Astrocyte of the spinal cord (primary cell): ENCODE results near the gene CRIP2.

Experiments used
- DNase-seq: peaks from one replicate; pipeline ENCODE4 v3.0.0; 2011; ENCODE audit warnings: low read depth, low spot score
- H3K4me3 ChIP-seq: 2 replicates; pipeline ENCODE4 v1.5.1; 2011; ENCODE audit warnings: low read depth, mild to moderate bottlenecking, low read length, moderate library complexity
- in situ Hi-C: cut with HindIII; loops from 2 replicates; pipeline ENCODE4 v1.10.0; 2017; ENCODE audit warnings: low sequenced_read_pairs
- TF ChIP-seq, protein P1 (sequence below): IDR thresholded peaks from 2 replicates; pipeline ENCODE4 v1.5.1; 2012; ENCODE audit warnings: low read depth, mild to moderate bottlenecking, low read length, inconsistent platforms

Gene CRIP2

GRCh38 chr14:105479431-105480158 is 5.0 kb downstream of the CRIP2 start:
- no peak overlapping the region for H3K4me3 ChIP-seq
- TF ChIP-seq, protein P1, sequence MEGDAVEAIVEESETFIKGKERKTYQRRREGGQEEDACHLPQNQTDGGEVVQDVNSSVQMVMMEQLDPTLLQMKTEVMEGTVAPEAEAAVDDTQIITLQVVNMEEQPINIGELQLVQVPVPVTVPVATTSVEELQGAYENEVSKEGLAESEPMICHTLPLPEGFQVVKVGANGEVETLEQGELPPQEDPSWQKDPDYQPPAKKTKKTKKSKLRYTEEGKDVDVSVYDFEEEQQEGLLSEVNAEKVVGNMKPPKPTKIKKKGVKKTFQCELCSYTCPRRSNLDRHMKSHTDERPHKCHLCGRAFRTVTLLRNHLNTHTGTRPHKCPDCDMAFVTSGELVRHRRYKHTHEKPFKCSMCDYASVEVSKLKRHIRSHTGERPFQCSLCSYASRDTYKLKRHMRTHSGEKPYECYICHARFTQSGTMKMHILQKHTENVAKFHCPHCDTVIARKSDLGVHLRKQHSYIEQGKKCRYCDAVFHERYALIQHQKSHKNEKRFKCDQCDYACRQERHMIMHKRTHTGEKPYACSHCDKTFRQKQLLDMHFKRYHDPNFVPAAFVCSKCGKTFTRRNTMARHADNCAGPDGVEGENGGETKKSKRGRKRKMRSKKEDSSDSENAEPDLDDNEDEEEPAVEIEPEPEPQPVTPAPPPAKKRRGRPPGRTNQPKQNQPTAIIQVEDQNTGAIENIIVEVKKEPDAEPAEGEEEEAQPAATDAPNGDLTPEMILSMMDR: no peak
- no peak for DNase-seq
- in situ Hi-C loops: no loop called here

GRCh38 chr14:105480199-105480746 is 5.7 kb downstream of the CRIP2 start:
- TF ChIP-seq, protein P1: no peak
- DNase-seq: no peak
- H3K4me3 ChIP-seq: no peak overlapping the region
- in situ Hi-C loops: no loop called here

- TF ChIP-seq, protein P1: peak; percentile 98
- peak; percentile 91 for DNase-seq
- in situ Hi-C loops: no loop called here
- H3K4me3 ChIP-seq: peak overlapping the region; percentile 17
Measured at GRCh38 chr14:105480807-105481801, 6.5 kb downstream of the CRIP2 start.

DNA sequence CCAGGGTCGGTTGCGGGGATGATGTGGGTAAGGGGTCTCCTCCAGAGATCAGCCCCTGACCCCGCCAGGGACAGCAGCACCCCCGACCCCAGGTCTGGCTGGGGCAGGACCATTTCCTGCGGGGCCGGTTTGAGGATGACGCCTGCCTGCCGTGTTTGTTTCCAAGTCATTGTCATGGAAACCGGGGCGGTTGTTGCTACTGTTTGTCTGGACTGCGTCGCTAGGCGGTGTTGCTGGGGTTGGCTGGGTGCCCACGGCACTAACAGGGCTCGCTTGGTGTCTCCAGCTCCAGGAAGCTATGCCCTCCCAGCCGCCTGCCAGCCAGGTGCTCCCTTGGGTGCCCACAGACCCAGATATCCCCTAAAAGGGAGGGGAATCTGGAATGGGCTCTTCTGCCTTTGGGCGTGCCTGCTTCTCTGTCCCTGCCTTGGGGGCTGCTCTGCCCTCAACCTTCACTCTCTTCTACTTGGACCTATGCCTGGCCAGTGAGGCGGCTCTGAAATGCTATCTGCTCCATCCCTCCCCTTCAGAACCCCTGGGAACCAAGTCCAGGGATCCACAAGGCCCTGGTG is 7.4 kb downstream of the CRIP2 start:
- in situ Hi-C loops: no loop called here
- TF ChIP-seq, protein P1: peak; percentile 30
- no peak overlapping the region for H3K4me3 ChIP-seq
- DNase-seq: peak; percentile 97

DNA sequence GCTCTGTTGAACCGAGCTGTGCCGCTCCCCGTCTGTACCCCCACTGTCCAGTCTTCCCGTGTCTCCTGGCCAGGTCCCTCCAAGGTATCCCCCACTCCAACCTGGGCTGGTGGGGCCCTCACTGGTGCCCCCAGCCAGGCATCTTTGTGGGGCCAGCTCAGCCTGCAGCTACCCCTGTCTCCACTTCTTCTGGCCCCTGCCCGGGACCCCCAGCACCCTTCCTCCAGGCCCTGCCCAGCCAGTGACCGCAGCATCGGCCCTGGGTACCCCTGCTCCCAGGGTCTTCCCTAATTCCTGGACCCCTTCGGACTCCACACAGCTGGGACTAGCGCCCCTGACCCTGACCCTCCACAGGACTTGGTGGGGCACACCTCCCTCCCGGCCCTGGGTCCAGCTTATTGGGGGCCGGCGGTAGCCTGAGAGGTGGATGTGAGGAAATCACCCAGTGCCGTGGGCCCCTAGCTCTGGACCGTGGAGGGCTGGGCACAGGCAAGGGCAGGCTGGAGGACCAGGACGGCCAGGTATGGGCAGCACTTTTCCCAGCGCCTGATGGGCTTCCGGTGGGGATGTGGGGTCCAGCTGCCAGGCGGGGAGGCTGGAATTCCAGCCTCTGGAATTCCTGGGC is 8.0 kb downstream of the CRIP2 start:
- no peak overlapping the region for H3K4me3 ChIP-seq
- in situ Hi-C loops: no loop called here
- TF ChIP-seq, protein P1: no peak

More for the DNA sequence above, 8.0 kb downstream of the CRIP2 start:
- no peak for DNase-seq
